Astrocyte (in vitro differentiated cells and primary cell): ENCODE data around the gene SDHB. TPM values are rescaled to one million over a fixed set of nuclear protein-coding genes. Genes with fewer than 3 reads are reported as not detected.

ENCODE experiments used
- DNase-seq: peaks from one replicate; pipeline ENCODE4 v3.0.0-alpha.2; 2010; ENCODE audit warnings: low read depth
- FAIRE-seq: peaks from 2 replicates; lab custom pipeline; 2011; peaks lifted over from hg19 to GRCh38; lab: Jason Lieb, UNC
- H2AFZ ChIP-seq: 2 replicates; pipeline ENCODE4 v1.6.0; 2012; ENCODE audit warnings: low read depth, low read length, inconsistent platforms
- H3K27ac ChIP-seq: 2 replicates; pipeline ENCODE4 v1.5.1; 2011; ENCODE audit warnings: low read depth, low read length, inconsistent platforms
- H3K27me3 ChIP-seq: 2 replicates; pipeline ENCODE4 v1.6.0; 2011; ENCODE audit warnings: low read length, inconsistent platforms; ENCODE audit not compliant: insufficient read depth
- H3K36me3 ChIP-seq: 2 replicates; pipeline ENCODE4 v1.5.1; 2011; ENCODE audit warnings: low read length, inconsistent platforms; ENCODE audit not compliant: insufficient read depth
- H3K4me1 ChIP-seq: 2 replicates; pipeline ENCODE4 v1.5.1; 2011; ENCODE audit warnings: low read length, inconsistent platforms; ENCODE audit not compliant: insufficient read depth
- H3K4me2 ChIP-seq: 2 replicates; pipeline ENCODE4 v1.6.0; 2012; ENCODE audit warnings: low read length, inconsistent platforms
- H3K4me3 ChIP-seq: 2 replicates; pipeline ENCODE4 v1.5.1; 2011; ENCODE audit warnings: low read depth, mild to moderate bottlenecking, low read length, inconsistent platforms; ENCODE audit not compliant: insufficient read depth
- H3K79me2 ChIP-seq: 2 replicates; pipeline ENCODE4 v1.6.0; 2012; ENCODE audit warnings: mild to moderate bottlenecking, low read length, inconsistent platforms; ENCODE audit not compliant: insufficient read depth
- H3K9ac ChIP-seq: 2 replicates; pipeline ENCODE4 v1.6.0; 2012; ENCODE audit warnings: mild to moderate bottlenecking, low read length, inconsistent platforms
- H3K9me3 ChIP-seq: 2 replicates; pipeline ENCODE4 v1.5.1; 2012; ENCODE audit warnings: low read depth, mild to moderate bottlenecking, low read length, inconsistent platforms; ENCODE audit not compliant: insufficient read depth
- H4K20me1 ChIP-seq: 2 replicates; pipeline ENCODE4 v1.6.0; 2012; ENCODE audit warnings: low read length, inconsistent platforms; ENCODE audit not compliant: insufficient read depth
- H3K27ac Mint-ChIP-seq: one replicate; pipeline ENCODE4 v1.8.0; 2021; ENCODE audit warnings: mild to moderate bottlenecking, mixed read lengths; ENCODE audit not compliant: unreplicated experiment
- H3K27me3 Mint-ChIP-seq: one replicate; pipeline ENCODE4 v1.8.0; 2021; ENCODE audit warnings: low read depth, mixed read lengths; ENCODE audit not compliant: unreplicated experiment
- H3K36me3 Mint-ChIP-seq: one replicate; pipeline ENCODE4 v1.8.0; 2021; ENCODE audit warnings: low read depth, mixed read lengths; ENCODE audit not compliant: unreplicated experiment
- H3K4me1 Mint-ChIP-seq: one replicate; pipeline ENCODE4 v1.8.0; 2021; ENCODE audit warnings: low read depth, mixed read lengths; ENCODE audit not compliant: unreplicated experiment
- H3K4me3 Mint-ChIP-seq: one replicate; pipeline ENCODE4 v1.8.0; 2021; ENCODE audit warnings: mild to moderate bottlenecking, moderate library complexity, mixed read lengths; ENCODE audit not compliant: unreplicated experiment
- H3K9me3 Mint-ChIP-seq: one replicate; pipeline ENCODE4 v1.8.0; 2021; ENCODE audit warnings: mild to moderate bottlenecking, mixed read lengths; ENCODE audit not compliant: unreplicated experiment
- EZH2 ChIP-seq: IDR thresholded peaks from 2 replicates; pipeline ENCODE4 v1.6.1; 2012; ENCODE audit warnings: mild to moderate bottlenecking, low read length, inconsistent platforms; ENCODE audit not compliant: insufficient read depth
- total RNA-seq: library from RNA; stranded (reverse); gene quantifications from 2 replicates; pipeline ENCODE4 v1.2.1, GENCODE V29; 2021
- TF ChIP-seq, protein P1 (sequence below): IDR thresholded peaks from 2 replicates; pipeline ENCODE4 v1.5.1; 2011; ENCODE audit warnings: low read depth, mild to moderate bottlenecking, inconsistent platforms, low read length, moderate library complexity; ENCODE audit not compliant: insufficient read depth

SDHB gene
- total RNA-seq, 1 donor from 2014 or later = 84.9 TPM

DNA sequence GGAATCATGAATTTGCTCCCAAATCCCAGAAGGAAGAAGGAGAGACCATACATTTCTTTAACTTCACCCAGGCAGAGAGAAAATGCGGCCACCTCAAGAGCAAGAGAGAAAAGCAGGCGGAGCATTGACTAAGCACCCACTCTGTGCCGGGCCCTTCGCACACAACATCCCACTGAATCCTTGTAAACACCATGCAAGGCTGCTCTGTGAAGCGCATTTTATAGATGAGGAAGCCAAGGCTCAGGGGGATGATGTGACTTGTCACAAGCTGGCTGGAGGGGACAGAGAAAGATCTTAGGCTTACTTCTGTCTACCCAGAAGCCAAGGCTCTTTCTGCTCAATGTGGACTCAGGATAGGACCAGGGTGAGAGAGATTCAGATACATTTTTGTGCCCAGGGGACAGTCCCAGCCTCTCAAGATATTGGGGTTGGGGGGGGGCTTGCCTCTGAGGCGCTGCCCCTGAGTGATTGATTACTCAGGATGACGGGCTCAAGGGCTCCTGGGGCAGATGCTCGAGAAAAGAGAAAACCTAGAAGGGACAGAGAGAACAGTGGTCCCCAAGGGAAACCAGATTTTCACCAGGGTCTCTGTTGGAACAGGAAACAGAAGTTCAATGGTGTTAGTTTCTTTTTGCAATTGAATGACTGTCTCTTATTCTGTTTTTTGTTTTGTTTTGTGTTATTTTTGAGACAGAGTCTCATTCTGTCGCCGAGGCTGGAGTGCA is 45.9 kb upstream of the SDHB start:
- no peak overlapping the region for H3K4me3 Mint-ChIP-seq
- Histone ChIP-seq H3K4me1 (no peaks in the 10 kb centered on the region), H3K79me2 (no peaks in the 10 kb centered on the region), H3K36me3 (no peaks in the 10 kb centered on the region), H2AFZ (no peak overlapping the region), H3K27ac (no peak overlapping the region), H3K9me3 (no peaks in the 10 kb centered on the region), H3K9ac (no peak overlapping the region), H3K4me3 (no peak overlapping the region), H4K20me1 (no peaks in the 10 kb centered on the region), H3K27me3 (peaks cover 7% of the 10 kb centered on the region), H3K4me2 (no peak overlapping the region)
- TF ChIP-seq, protein P1, sequence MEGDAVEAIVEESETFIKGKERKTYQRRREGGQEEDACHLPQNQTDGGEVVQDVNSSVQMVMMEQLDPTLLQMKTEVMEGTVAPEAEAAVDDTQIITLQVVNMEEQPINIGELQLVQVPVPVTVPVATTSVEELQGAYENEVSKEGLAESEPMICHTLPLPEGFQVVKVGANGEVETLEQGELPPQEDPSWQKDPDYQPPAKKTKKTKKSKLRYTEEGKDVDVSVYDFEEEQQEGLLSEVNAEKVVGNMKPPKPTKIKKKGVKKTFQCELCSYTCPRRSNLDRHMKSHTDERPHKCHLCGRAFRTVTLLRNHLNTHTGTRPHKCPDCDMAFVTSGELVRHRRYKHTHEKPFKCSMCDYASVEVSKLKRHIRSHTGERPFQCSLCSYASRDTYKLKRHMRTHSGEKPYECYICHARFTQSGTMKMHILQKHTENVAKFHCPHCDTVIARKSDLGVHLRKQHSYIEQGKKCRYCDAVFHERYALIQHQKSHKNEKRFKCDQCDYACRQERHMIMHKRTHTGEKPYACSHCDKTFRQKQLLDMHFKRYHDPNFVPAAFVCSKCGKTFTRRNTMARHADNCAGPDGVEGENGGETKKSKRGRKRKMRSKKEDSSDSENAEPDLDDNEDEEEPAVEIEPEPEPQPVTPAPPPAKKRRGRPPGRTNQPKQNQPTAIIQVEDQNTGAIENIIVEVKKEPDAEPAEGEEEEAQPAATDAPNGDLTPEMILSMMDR = no peak
- no peak for TF ChIP-seq EZH2
- DNase-seq (no peak), FAIRE-seq (no peak)
- peaks cover 12% of the 10 kb centered on the region for H3K27me3 Mint-ChIP-seq
- no peaks in the 10 kb centered on the region for H3K36me3 Mint-ChIP-seq
- peaks cover 3% of the 10 kb centered on the region for H3K4me1 Mint-ChIP-seq
- no peak overlapping the region for H3K27ac Mint-ChIP-seq
- H3K9me3 Mint-ChIP-seq = no peaks in the 10 kb centered on the region

DNA sequence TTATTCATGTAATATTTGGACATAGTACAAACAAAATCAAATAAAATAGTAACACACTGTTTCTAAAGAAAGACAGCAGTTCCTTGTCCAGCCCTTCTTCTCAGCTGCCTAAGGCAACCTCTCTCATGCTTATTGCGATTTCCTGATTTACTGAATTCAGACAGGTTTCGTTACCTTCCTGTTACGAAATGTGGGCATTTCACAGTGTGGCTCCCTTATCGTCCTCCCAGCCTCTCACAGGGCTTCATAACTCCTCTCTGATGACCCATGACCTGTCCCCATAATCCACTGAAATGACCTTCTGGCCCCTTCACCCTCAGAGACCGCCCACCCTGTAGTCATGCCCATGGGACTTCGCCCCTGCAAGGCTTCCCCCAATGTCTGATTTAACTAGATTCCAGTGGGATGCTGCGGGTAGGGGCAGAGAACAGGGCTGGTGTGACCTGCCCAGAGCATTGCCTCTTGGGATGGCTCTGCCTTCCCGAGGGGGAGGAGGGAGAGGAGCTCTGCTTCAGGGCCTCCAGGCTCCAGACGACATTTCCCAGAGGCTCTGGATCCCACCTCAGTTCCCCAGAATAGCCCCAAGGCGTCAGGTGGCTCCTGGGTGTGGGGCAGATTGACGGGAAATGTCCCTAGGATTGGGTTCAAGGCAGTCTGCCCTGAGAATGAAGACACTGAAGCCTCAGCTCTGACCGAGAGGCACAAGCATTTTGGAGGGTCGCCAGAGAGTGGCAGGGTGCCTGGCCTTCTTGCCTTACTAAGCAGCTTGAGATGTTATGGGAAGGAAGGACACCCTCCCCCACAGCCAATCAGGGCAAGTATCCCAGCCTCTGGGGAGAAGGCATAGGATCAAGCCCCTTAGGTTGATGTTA is 44.9 kb upstream of the SDHB start:
- no peaks in the 10 kb centered on the region for H3K4me1 ChIP-seq
- no peak overlapping the region for H3K4me2 ChIP-seq
- H3K36me3 ChIP-seq = no peaks in the 10 kb centered on the region
- FAIRE-seq = no peak
- no peaks in the 10 kb centered on the region for H3K36me3 Mint-ChIP-seq
- H3K4me1 Mint-ChIP-seq = peaks cover 3% of the 10 kb centered on the region
- no peak overlapping the region for H3K27ac ChIP-seq
- no peak for DNase-seq
- H3K9ac ChIP-seq = no peak overlapping the region
- no peaks in the 10 kb centered on the region for H3K9me3 Mint-ChIP-seq
- peaks cover 16% of the 10 kb centered on the region for H3K27me3 Mint-ChIP-seq
- H3K79me2 ChIP-seq = no peaks in the 10 kb centered on the region
- no peaks in the 10 kb centered on the region for H4K20me1 ChIP-seq
- no peak overlapping the region for H3K27ac Mint-ChIP-seq
- TF ChIP-seq, protein P1 = no peak
- TF ChIP-seq EZH2 = no peak
- H2AFZ ChIP-seq = no peak overlapping the region
- no peaks in the 10 kb centered on the region for H3K9me3 ChIP-seq
- no peak overlapping the region for H3K4me3 Mint-ChIP-seq
- no peak overlapping the region for H3K4me3 ChIP-seq
- peaks cover 7% of the 10 kb centered on the region for H3K27me3 ChIP-seq
